ENCODE data around the gene ITGB5. TPM values are rescaled to one million over a fixed set of nuclear protein-coding genes. Genes with fewer than 3 reads are reported as not detected.

Gene ITGB5
- total RNA-seq, 1 experiment from 2014 or later, result 77.8 TPM

GRCh38 chr3:124833710-124834332 is 53.3 kb downstream of the ITGB5 start:
- Histone ChIP-seq H3K27ac (ENCODE audit: low read depth, low read length) (peak overlapping the region; percentile 43; the same call in 1 of the 2 replicates), H3K4me1 (ENCODE audit: control insufficient read depth in 1 of 2, insufficient read depth in 2 of 2, low read length in 2 of 2) (peaks cover 52 to 64% of the 10 kb centered on the region in 2 experiments), H3K36me3 (ENCODE audit: control insufficient read depth in 1 of 2, insufficient read depth in 2 of 2, low read length in 2 of 2) (no peaks in the 10 kb centered on the region), H4K20me1 (ENCODE audit: insufficient read depth) (no peaks in the 10 kb centered on the region), H3K9me3 (ENCODE audit: control insufficient read depth in 1 of 2, insufficient read depth in 1 of 2, low read depth in 1 of 2, low read length in 2 of 2) (no peaks in the 10 kb centered on the region), H3K4me2 (ENCODE audit: low read length) (peak overlapping the region; percentile 46), H3K4me3 (replicated peaks in 1 of 2; ENCODE audit: low read depth in 1 of 2, low read length in 2 of 2) (no peak overlapping the region), H3K9ac (ENCODE audit: low read length) (peak overlapping the region; percentile 7; the same call in 1 of the 2 replicates), H3K79me2 (ENCODE audit: insufficient read depth, low read length) (no peaks in the 10 kb centered on the region), H3K27me3 (ENCODE audit: insufficient read depth, low read length) (no peaks in the 10 kb centered on the region), H2AFZ (ENCODE audit: low read depth, low read length, poor library complexity, severe bottlenecking) (no peak overlapping the region), H3K9me2 (ENCODE audit: insufficient read depth) (no peaks in the 10 kb centered on the region)
- CTCF ChIA-PET, result no interaction called here
- intact Hi-C loops (cut with micrococcal nuclease), result loop anchor here (2.0 kb wide), 1 partner anchor 45 kb away; no protein-coding TSS in a partner anchor
- POLR2A ChIA-PET, result no interaction called here
- RAD21 ChIA-PET (ENCODE audit: low non-redundant PET in 1 of 2, low total read pairs in 2 of 2, uncharacterized antibody in 2 of 2, unreplicated experiment in 2 of 2), result no interaction called here
- TF ChIP-seq CEBPB (IDR thresholded peaks at IDR 0.05; ENCODE audit: low read depth) (no peak), MAX (IDR thresholded peaks at IDR 0.05) (no peak), POLR2AphosphoS5 (IDR thresholded peaks at IDR 0.05; ENCODE audit: low read depth, low read length) (no peak)
- BruUV-seq (replicated peaks), result no TSS peak
- no peak for DNase-seq (ENCODE audit: low read depth, low spot score)
- ATAC-seq, result no peak

- POLR2A ChIA-PET, result no interaction called here
- Histone ChIP-seq H3K9me3 (ENCODE audit: control insufficient read depth in 1 of 2, insufficient read depth in 1 of 2, low read depth in 1 of 2, low read length in 2 of 2) (no peaks in the 10 kb centered on the region), H3K4me1 (ENCODE audit: control insufficient read depth in 1 of 2, insufficient read depth in 2 of 2, low read length in 2 of 2) (peaks cover 47 to 60% of the 10 kb centered on the region in 2 experiments), H3K36me3 (ENCODE audit: control insufficient read depth in 1 of 2, insufficient read depth in 2 of 2, low read length in 2 of 2) (no peaks in the 10 kb centered on the region), H3K79me2 (ENCODE audit: insufficient read depth, low read length) (no peaks in the 10 kb centered on the region), H3K4me3 (replicated peaks in 1 of 2; ENCODE audit: low read depth in 1 of 2, low read length in 2 of 2) (no peak overlapping the region), H3K4me2 (ENCODE audit: low read length) (peak overlapping the region; percentile 46), H3K9ac (ENCODE audit: low read length) (no peak overlapping the region), H4K20me1 (ENCODE audit: insufficient read depth) (no peaks in the 10 kb centered on the region), H3K27ac (ENCODE audit: low read depth, low read length) (no peak overlapping the region), H3K9me2 (ENCODE audit: insufficient read depth) (no peaks in the 10 kb centered on the region), H2AFZ (ENCODE audit: low read depth, low read length, poor library complexity, severe bottlenecking) (no peak overlapping the region), H3K27me3 (ENCODE audit: insufficient read depth, low read length) (no peaks in the 10 kb centered on the region)
- TF ChIP-seq RAD21 (IDR thresholded peaks at IDR 0.05; ENCODE audit: low read depth), result no peak
- DNase-seq (ENCODE audit: low read depth, low spot score) (no peak), ATAC-seq (no peak)
- intact Hi-C loops (cut with micrococcal nuclease), result no loop called here
- BruUV-seq (replicated peaks), result no TSS peak
- CTCF ChIA-PET, result no interaction called here
- RAD21 ChIA-PET (ENCODE audit: low non-redundant PET in 1 of 2, low total read pairs in 2 of 2, uncharacterized antibody in 2 of 2, unreplicated experiment in 2 of 2), result no interaction called here
Observed at GRCh38 chr3:124832782-124833709, 54.1 kb downstream of the ITGB5 start.
